ENCODE data around the gene ZNF469. TPM values are rescaled to one million over a fixed set of nuclear protein-coding genes. Genes with fewer than 3 reads are reported as not detected.

The ZNF469 gene
- total RNA-seq, 1 experiment from 2014 or later, result 0.50 TPM

GRCh38 chr16:88390735-88391134 lies 8.0 kb downstream of the ZNF469 start:
- no peak for TF ChIP-seq CTCF (IDR thresholded peaks at IDR 0.05; ENCODE audit: unreplicated experiment)
- Mint-ChIP-seq H3K4me1 (ENCODE audit: low read depth, unreplicated experiment) (peaks cover 26% of the 10 kb centered on the region), H3K4me3 (ENCODE audit: low read depth, unreplicated experiment) (no peak overlapping the region), H3K27me3 (ENCODE audit: unreplicated experiment) (peaks cover 60% of the 10 kb centered on the region), H3K9me3 (ENCODE audit: low read depth, unreplicated experiment) (no peaks in the 10 kb centered on the region), H3K27ac (ENCODE audit: unreplicated experiment) (no peak overlapping the region), H3K36me3 (ENCODE audit: insufficient read depth, unreplicated experiment) (peaks cover 4% of the 10 kb centered on the region)
- intact Hi-C loops (cut with micrococcal nuclease; ENCODE audit: unreplicated experiment), result no loop called here
- DNase-seq, result no peak
- CTCF ChIA-PET, result no interaction called here
- BruUV-seq (replicated peaks), result no TSS peak

DNA sequence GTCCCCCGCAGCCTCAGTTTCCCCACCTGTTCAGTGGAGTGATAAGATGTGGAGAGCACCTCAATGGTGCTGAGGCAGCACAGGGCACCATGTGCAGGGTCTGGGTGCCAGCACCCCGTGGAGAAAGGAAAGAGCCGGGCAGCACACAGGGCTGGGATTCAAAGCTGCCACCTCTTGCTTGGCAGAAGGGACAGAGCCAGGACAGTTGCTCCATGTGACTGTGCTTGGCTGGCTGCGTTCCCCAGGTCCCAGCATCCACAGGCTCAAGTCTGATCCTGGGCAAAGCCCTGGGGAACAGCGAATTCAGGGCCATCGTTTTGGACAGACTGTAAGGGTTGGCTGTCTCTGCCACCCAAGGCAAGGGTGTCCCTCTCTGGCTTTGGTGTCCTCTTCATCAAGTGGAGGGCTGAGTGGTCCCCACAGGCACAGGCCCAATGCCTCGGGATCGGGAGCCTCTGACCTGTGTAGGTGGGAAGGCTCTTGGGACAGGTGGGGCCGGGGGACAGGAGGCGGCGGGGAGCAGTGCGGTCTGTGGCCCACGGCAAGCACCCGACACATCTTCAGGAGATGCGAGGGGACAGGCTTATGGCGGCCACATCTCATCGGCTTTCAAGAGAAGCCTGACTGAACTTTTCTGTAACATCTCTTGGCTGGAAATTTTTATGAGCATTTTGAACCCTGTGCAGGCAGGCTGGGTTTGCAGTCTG lies 8.5 kb downstream of the ZNF469 start:
- Mint-ChIP-seq H3K9me3 (ENCODE audit: low read depth, unreplicated experiment) (no peaks in the 10 kb centered on the region), H3K36me3 (ENCODE audit: insufficient read depth, unreplicated experiment) (peaks cover 8% of the 10 kb centered on the region), H3K27me3 (ENCODE audit: unreplicated experiment) (peaks cover 66% of the 10 kb centered on the region), H3K27ac (ENCODE audit: unreplicated experiment) (no peak overlapping the region), H3K4me1 (ENCODE audit: low read depth, unreplicated experiment) (peaks cover 26% of the 10 kb centered on the region), H3K4me3 (ENCODE audit: low read depth, unreplicated experiment) (no peak overlapping the region)
- DNase-seq, result no peak
- BruUV-seq (replicated peaks), result no TSS peak
- intact Hi-C loops (cut with micrococcal nuclease; ENCODE audit: unreplicated experiment), result no loop called here
- TF ChIP-seq CTCF (IDR thresholded peaks at IDR 0.05; ENCODE audit: unreplicated experiment), result no peak
- CTCF ChIA-PET, result no interaction called here

DNA sequence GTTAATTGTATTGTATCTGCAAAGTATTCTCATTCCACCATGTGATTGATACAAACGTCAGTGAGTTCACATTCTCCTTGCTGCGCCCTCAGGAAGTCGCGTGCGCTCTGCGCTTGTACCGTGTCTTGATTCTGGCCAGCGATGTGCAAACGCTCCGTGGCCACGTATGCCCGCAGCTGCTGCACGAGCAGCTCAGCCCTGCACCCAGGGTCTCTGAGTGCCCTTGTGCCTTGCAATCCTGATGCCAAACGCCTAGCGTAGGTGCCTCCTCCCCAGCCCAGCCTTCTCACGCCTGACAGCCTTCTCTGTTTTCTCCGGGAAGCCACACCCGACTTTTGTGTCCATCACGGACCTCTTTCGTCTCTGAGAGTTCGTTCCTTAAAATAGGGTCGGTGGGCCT lies 9.4 kb downstream of the ZNF469 start:
- H3K27ac Mint-ChIP-seq (ENCODE audit: unreplicated experiment), result no peak overlapping the region
- intact Hi-C loops (cut with micrococcal nuclease; ENCODE audit: unreplicated experiment), result no loop called here
- DNase-seq, result no peak
- BruUV-seq (replicated peaks), result no TSS peak
- H3K9me3 Mint-ChIP-seq (ENCODE audit: low read depth, unreplicated experiment), result no peaks in the 10 kb centered on the region
- H3K36me3 Mint-ChIP-seq (ENCODE audit: insufficient read depth, unreplicated experiment), result peaks cover 10% of the 10 kb centered on the region
- no peak overlapping the region for H3K4me3 Mint-ChIP-seq (ENCODE audit: low read depth, unreplicated experiment)
- no peak for TF ChIP-seq CTCF (IDR thresholded peaks at IDR 0.05; ENCODE audit: unreplicated experiment)
- peaks cover 74% of the 10 kb centered on the region for H3K27me3 Mint-ChIP-seq (ENCODE audit: unreplicated experiment)
- peaks cover 26% of the 10 kb centered on the region for H3K4me1 Mint-ChIP-seq (ENCODE audit: low read depth, unreplicated experiment)
- CTCF ChIA-PET, result no interaction called here

DNA sequence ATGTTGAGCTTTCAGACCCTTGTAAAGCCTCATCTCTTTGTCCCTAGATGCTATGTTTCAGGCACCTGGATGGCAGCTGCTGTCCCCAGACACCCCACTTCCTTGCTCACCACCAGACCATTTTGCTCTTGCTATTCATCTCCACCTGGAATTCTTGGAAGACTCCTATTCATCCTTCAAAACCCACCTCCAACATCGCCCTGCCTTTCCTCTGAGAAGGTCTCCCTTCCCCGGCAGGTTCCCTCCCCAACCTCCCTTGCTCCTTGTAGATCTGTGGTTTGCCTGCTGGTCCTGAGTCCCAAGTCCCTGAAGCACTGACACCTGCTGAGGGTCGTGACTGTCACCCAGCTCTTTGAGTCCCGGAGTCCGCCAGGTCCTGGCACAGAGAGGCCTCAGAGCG lies 9.9 kb downstream of the ZNF469 start:
- TF ChIP-seq CTCF (IDR thresholded peaks at IDR 0.05; ENCODE audit: unreplicated experiment), result no peak
- intact Hi-C loops (cut with micrococcal nuclease; ENCODE audit: unreplicated experiment), result no loop called here
- BruUV-seq (replicated peaks), result no TSS peak
- Mint-ChIP-seq H3K4me3 (ENCODE audit: low read depth, unreplicated experiment) (no peak overlapping the region), H3K36me3 (ENCODE audit: insufficient read depth, unreplicated experiment) (peaks cover 10% of the 10 kb centered on the region), H3K9me3 (ENCODE audit: low read depth, unreplicated experiment) (no peaks in the 10 kb centered on the region), H3K27me3 (ENCODE audit: unreplicated experiment) (peaks cover 79% of the 10 kb centered on the region), H3K27ac (ENCODE audit: unreplicated experiment) (no peak overlapping the region), H3K4me1 (ENCODE audit: low read depth, unreplicated experiment) (peaks cover 26% of the 10 kb centered on the region)
- no peak for DNase-seq
- CTCF ChIA-PET, result no interaction called here

All from Calu3 (cell line).